GM12878 (cell line): ENCODE data around the gene LEKR1.

ENCODE experiments used
- CHD2 ChIP-seq: IDR thresholded peaks from 2 replicates; pipeline ENCODE4 v1.6.1; 2011; ENCODE audit warnings: low read depth, low read length, improper control_type of control experiment, borderline replicate concordance
- FOXM1 ChIP-seq: IDR thresholded peaks from 2 replicates; pipeline ENCODE4 v1.6.1; 2012; ENCODE audit warnings: low read depth, mild to moderate bottlenecking, inconsistent platforms, low read length, moderate library complexity
- POLR2AphosphoS2 ChIP-seq: IDR thresholded peaks from 2 replicates; pipeline ENCODE4 v1.6.1; 2011; ENCODE audit warnings: low read depth, mild to moderate bottlenecking, low read length, improper control_type of control experiment, moderate library complexity
- POLR2AphosphoS5 ChIP-seq: IDR thresholded peaks from 2 replicates; pipeline ENCODE4 v1.6.1; 2011; ENCODE audit warnings: mild to moderate bottlenecking, low read length, inconsistent platforms
- RELB ChIP-seq: fragments of 450-650 bp; IDR thresholded peaks from 2 replicates; pipeline ENCODE4 v1.6.1; 2017; ENCODE audit warnings: low read depth, mild to moderate bottlenecking, moderate library complexity
- STAT1 ChIP-seq: fragments of 450-650 bp; conservative IDR thresholded peaks from 2 replicates; pipeline ENCODE4 v1.6.1; 2014; ENCODE audit warnings: antibody characterized with exemption, mild to moderate bottlenecking
- SUZ12 ChIP-seq: fragments of 200-600 bp; sonication (generic); IDR thresholded peaks from one replicate; pipeline ENCODE4 v1.6.1; 2018; ENCODE audit warnings: antibody characterized with exemption, mild to moderate bottlenecking; ENCODE audit not compliant: unreplicated experiment
- TAF1 ChIP-seq: IDR thresholded peaks from 2 replicates; pipeline ENCODE4 v1.6.1; 2011; ENCODE audit warnings: mild to moderate bottlenecking, low read depth, low read length, borderline replicate concordance
- ZBTB40 ChIP-seq: fragments of 450-650 bp; IDR thresholded peaks from 2 replicates; pipeline ENCODE4 v1.6.1; 2016; ENCODE audit warnings: mild to moderate bottlenecking, moderate library complexity, borderline replicate concordance
- TF ChIP-seq, protein P1 (sequence below): fragments of 450-650 bp; IDR thresholded peaks from 2 replicates; pipeline ENCODE4 v1.6.1; 2016; ENCODE audit warnings: mild to moderate bottlenecking
- TF ChIP-seq, protein P2 (sequence below), 3 experiments: IDR thresholded peaks in 2 of 3; conservative IDR thresholded peaks in 1 of 3; 2 replicates each; pipeline ENCODE4 v1.5.1; 2011; ENCODE audit warnings: low read depth in 3 of 3, low read length in 3 of 3, mild to moderate bottlenecking in 3 of 3, control low read depth in 2 of 3, moderate library complexity in 2 of 3, inconsistent platforms in 1 of 3, mixed read lengths in 1 of 3; ENCODE audit not compliant: control insufficient read depth in 2 of 3, insufficient read depth in 1 of 3; ENCODE audit errors: extremely low read depth in 1 of 3
- TF ChIP-seq, protein P3 (sequence below): IDR thresholded peaks from 2 replicates; pipeline ENCODE4 v1.6.1; 2012; ENCODE audit warnings: low read depth, low read length, improper control_type of control experiment

- TF ChIP-seq POLR2AphosphoS2 (no peak), CHD2 (no peak), TAF1 (no peak), STAT1 (no peak), ZBTB40 (no peak), POLR2AphosphoS5 (no peak), SUZ12 (no peak), RELB (no peak), FOXM1 (no peak)
- TF ChIP-seq, protein P1, sequence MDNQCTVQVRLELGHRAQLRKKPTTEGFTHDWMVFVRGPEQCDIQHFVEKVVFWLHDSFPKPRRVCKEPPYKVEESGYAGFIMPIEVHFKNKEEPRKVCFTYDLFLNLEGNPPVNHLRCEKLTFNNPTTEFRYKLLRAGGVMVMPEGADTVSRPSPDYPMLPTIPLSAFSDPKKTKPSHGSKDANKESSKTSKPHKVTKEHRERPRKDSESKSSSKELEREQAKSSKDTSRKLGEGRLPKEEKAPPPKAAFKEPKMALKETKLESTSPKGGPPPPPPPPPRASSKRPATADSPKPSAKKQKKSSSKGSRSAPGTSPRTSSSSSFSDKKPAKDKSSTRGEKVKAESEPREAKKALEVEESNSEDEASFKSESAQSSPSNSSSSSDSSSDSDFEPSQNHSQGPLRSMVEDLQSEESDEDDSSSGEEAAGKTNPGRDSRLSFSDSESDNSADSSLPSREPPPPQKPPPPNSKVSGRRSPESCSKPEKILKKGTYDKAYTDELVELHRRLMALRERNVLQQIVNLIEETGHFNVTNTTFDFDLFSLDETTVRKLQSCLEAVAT = no peak
- TF ChIP-seq, protein P2, sequence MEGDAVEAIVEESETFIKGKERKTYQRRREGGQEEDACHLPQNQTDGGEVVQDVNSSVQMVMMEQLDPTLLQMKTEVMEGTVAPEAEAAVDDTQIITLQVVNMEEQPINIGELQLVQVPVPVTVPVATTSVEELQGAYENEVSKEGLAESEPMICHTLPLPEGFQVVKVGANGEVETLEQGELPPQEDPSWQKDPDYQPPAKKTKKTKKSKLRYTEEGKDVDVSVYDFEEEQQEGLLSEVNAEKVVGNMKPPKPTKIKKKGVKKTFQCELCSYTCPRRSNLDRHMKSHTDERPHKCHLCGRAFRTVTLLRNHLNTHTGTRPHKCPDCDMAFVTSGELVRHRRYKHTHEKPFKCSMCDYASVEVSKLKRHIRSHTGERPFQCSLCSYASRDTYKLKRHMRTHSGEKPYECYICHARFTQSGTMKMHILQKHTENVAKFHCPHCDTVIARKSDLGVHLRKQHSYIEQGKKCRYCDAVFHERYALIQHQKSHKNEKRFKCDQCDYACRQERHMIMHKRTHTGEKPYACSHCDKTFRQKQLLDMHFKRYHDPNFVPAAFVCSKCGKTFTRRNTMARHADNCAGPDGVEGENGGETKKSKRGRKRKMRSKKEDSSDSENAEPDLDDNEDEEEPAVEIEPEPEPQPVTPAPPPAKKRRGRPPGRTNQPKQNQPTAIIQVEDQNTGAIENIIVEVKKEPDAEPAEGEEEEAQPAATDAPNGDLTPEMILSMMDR (IDR thresholded peaks at IDR 0.05 in 2 of 3, conservative IDR thresholded peaks at IDR 0.05 in 1 of 3; ENCODE audit: control insufficient read depth in 2 of 3, extremely low read depth in 1 of 3, insufficient read depth in 1 of 3, low read depth in 3 of 3, low read length in 3 of 3) = peak in 1 of 3 experiments; percentile 11; a peak in 1 of 6 replicates
- TF ChIP-seq, protein P3, sequence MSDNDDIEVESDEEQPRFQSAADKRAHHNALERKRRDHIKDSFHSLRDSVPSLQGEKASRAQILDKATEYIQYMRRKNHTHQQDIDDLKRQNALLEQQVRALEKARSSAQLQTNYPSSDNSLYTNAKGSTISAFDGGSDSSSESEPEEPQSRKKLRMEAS = no peak
These were observed 39.6 kb downstream of the LEKR1 start for GRCh38 chr3:156865732-156866131.
